ENCODE results near the gene CLCN6.

DNA sequence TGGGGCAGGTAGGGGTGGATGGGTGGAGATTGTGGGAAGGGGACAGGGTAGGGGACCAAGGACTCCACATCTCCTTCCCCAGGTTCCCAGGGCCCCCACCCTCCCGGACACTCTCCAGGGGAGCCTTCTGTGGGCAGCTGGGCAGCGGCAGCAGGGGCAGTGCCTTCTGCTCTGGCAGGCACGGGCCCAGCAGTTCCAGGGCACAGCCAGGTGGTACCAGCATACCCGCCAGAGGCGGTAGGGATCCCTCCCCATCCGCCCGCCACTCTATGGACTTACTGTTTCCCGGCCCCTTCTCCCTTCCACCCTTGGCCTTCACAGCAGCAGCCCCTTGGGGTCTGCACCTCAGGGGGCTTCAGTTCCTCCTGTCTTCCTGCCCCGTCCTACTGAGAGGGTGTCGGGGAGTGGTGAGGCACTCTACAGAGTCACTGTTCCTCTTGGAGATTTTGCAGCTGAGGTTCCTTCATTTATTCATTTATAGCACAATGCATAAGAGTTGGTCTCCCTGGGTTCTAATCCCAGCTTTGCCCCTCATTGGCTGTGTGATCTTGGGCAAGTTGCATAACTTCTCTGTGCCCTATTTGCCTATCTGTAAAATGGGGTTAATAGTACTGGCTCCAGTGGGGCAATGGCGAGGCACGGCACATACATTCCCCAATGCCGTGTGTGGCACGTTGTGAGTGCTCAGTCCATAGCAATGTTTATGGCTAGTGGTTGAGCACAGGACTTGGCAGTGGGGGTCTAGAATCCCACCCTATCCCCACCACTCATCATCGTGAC, 27.0 kb upstream of the CLCN6 start:
- TF ChIP-seq, protein P1, sequence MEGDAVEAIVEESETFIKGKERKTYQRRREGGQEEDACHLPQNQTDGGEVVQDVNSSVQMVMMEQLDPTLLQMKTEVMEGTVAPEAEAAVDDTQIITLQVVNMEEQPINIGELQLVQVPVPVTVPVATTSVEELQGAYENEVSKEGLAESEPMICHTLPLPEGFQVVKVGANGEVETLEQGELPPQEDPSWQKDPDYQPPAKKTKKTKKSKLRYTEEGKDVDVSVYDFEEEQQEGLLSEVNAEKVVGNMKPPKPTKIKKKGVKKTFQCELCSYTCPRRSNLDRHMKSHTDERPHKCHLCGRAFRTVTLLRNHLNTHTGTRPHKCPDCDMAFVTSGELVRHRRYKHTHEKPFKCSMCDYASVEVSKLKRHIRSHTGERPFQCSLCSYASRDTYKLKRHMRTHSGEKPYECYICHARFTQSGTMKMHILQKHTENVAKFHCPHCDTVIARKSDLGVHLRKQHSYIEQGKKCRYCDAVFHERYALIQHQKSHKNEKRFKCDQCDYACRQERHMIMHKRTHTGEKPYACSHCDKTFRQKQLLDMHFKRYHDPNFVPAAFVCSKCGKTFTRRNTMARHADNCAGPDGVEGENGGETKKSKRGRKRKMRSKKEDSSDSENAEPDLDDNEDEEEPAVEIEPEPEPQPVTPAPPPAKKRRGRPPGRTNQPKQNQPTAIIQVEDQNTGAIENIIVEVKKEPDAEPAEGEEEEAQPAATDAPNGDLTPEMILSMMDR (conservative IDR thresholded peaks at IDR 0.05; ENCODE audit: low read depth, low read length): no peak
- TF ChIP-seq EZH2 (IDR thresholded peaks at IDR 0.05; ENCODE audit: borderline replicate concordance, low read depth, low read length, poor library complexity, severe bottlenecking): no peak

Measured in A673 (cell line).